ENCODE results near the gene CCL4L2.
A peak's percentile ranks its signal among the peaks of the same experiment; 100 is the strongest.
"Not testable (repeated sequence)": the region's sequence is repeated elsewhere in the genome, so short reads cannot be mapped to it uniquely, and the experiment has no call there.

The CCL4L2 gene

GRCh38 chr17:36195434-36196130 is 15.3 kb upstream of the CCL4L2 start:
- no peak for DNase-seq

GRCh38 chr17:36196131-36196486 is 14.8 kb upstream of the CCL4L2 start:
- DNase-seq: no peak

- no peak for DNase-seq
Observed at GRCh38 chr17:36197387-36197703, 13.5 kb upstream of the CCL4L2 start.

GRCh38 chr17:36198831-36199465 is 11.9 kb upstream of the CCL4L2 start:
- DNase-seq: peak; percentile 50

GRCh38 chr17:36201102-36201501 is 9.8 kb upstream of the CCL4L2 start:
- DNase-seq: not testable (repeated sequence)

- not testable (repeated sequence) for DNase-seq
Observed at GRCh38 chr17:36201506-36201905, 9.4 kb upstream of the CCL4L2 start.

GRCh38 chr17:36203335-36203734 is 7.5 kb upstream of the CCL4L2 start:
- DNase-seq: no peak

- no peak for DNase-seq
Observed at GRCh38 chr17:36204724-36205500, 6.0 kb upstream of the CCL4L2 start.

GRCh38 chr17:36205637-36206485 is 5.0 kb upstream of the CCL4L2 start:
- DNase-seq: no peak

GRCh38 chr17:36206486-36206821 is 4.4 kb upstream of the CCL4L2 start:
- DNase-seq: not testable (repeated sequence)

GRCh38 chr17:36207383-36207782 is 3.5 kb upstream of the CCL4L2 start:
- DNase-seq: not testable (repeated sequence)

- DNase-seq: no peak
Observed at GRCh38 chr17:36209575-36209974, 1.3 kb upstream of the CCL4L2 start.

- DNase-seq: not testable (repeated sequence)
Observed at GRCh38 chr17:36211484-36212271, 815 bp downstream of the CCL4L2 start.

- DNase-seq: no peak
Observed at GRCh38 chr17:36212272-36212605, 1.4 kb downstream of the CCL4L2 start.

- no peak for DNase-seq
Observed at GRCh38 chr17:36212966-36213365, 2.1 kb downstream of the CCL4L2 start.

GRCh38 chr17:36213695-36214094 is 2.8 kb downstream of the CCL4L2 start:
- DNase-seq: no peak

- no peak for DNase-seq
Observed at GRCh38 chr17:36214918-36215317, 4.1 kb downstream of the CCL4L2 start.

- not testable (repeated sequence) for DNase-seq
Observed at GRCh38 chr17:36215406-36216308, 4.8 kb downstream of the CCL4L2 start.

GRCh38 chr17:36219556-36219955 is 8.7 kb downstream of the CCL4L2 start:
- DNase-seq: not testable (repeated sequence)

- DNase-seq: not testable (repeated sequence)
Observed at GRCh38 chr17:36220737-36221580, 10.1 kb downstream of the CCL4L2 start.

Data from CD4-positive, alpha-beta T cell treated with Interleukin-12 subunit alpha and Interleukin-12 subunit beta, for 1 hour (primary cell).